Omental fat pad (tissue), 4 donors: ENCODE results near the gene NDUFS8. TPM values are rescaled to one million over a fixed set of nuclear protein-coding genes. Genes with fewer than 3 reads are reported as not detected.

Experiments
- ATAC-seq: fragments of 150-250 bp; one replicate; pipeline ENCODE4 v1.9.1; 2016; ENCODE audit warnings: mild to moderate bottlenecking, moderate library complexity; ENCODE audit not compliant: low FRiP score
- DNase-seq: peaks from one replicate; pipeline ENCODE4 v3.0.0-alpha.2; 2019; ENCODE audit warnings: low spot score
- total RNA-seq, 4 donors: library from RNA; depleted of rRNA; stranded (reverse); fragments of >200 nt; gene quantifications; one replicate each; pipeline ENCODE4 v1.1.0, GENCODE V29; 2016
- TF ChIP-seq, protein P1 (sequence below), 3 donors: fragments of 450-650 bp; IDR thresholded peaks; one replicate each; pipeline ENCODE4 v1.5.1; 2016 to 2017; ENCODE audit warnings: antibody characterized with exemption in 3 of 3, mild to moderate bottlenecking in 3 of 3, moderate library complexity in 2 of 3

The NDUFS8 gene
- total RNA-seq, 4 donors from 2014 or later, result 91.1 to 155 (median 128) TPM

DNA sequence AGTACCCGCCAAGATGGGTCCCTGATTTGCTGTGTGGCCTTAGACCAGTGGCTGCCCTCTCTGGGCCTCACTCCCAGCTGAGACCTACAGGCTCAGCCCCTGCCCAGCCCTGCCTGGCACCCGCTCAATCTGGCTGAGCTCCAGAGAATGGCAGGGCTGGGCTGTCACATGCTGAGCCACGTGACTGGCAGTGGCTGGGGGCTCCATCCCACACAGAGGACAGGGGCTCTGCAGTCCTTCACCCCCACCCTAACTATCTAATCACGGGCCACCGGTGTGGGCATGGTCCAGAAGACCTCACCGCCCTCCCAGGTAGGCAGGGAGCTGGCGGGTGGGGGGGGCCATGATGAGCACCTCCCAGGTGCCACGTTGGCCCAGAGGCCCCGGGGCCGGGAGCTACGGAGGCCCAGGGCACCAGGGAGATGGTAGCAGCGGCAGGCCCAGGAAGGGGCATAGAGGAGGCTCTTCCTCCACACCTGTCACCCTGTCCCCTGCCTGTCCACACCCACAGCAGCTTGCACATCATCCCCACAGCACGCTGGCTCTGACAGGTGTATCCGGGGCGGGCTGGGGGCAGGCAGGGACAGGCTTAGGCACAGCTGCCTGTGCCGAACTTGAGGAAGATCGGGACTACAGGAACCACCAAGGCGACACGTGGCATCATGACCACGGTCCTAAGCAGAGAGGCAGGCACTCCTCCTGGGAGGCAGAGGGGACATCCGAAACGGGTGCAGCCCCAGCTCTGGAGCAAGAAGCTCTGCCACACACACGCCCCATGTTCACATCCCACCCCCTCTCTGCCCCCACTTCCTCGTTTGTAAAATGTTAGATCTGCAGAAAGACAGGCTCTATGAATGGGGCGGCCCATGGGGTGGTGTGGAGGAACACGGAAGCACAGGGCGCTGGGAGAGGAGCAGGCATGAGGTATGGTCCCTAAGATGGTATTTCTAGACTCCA is 21.8 kb upstream of the NDUFS8 start:
- no peak for DNase-seq
- TF ChIP-seq, protein P1, sequence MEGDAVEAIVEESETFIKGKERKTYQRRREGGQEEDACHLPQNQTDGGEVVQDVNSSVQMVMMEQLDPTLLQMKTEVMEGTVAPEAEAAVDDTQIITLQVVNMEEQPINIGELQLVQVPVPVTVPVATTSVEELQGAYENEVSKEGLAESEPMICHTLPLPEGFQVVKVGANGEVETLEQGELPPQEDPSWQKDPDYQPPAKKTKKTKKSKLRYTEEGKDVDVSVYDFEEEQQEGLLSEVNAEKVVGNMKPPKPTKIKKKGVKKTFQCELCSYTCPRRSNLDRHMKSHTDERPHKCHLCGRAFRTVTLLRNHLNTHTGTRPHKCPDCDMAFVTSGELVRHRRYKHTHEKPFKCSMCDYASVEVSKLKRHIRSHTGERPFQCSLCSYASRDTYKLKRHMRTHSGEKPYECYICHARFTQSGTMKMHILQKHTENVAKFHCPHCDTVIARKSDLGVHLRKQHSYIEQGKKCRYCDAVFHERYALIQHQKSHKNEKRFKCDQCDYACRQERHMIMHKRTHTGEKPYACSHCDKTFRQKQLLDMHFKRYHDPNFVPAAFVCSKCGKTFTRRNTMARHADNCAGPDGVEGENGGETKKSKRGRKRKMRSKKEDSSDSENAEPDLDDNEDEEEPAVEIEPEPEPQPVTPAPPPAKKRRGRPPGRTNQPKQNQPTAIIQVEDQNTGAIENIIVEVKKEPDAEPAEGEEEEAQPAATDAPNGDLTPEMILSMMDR (IDR thresholded peaks at IDR 0.05), result no peak
- ATAC-seq, result no peak

DNA sequence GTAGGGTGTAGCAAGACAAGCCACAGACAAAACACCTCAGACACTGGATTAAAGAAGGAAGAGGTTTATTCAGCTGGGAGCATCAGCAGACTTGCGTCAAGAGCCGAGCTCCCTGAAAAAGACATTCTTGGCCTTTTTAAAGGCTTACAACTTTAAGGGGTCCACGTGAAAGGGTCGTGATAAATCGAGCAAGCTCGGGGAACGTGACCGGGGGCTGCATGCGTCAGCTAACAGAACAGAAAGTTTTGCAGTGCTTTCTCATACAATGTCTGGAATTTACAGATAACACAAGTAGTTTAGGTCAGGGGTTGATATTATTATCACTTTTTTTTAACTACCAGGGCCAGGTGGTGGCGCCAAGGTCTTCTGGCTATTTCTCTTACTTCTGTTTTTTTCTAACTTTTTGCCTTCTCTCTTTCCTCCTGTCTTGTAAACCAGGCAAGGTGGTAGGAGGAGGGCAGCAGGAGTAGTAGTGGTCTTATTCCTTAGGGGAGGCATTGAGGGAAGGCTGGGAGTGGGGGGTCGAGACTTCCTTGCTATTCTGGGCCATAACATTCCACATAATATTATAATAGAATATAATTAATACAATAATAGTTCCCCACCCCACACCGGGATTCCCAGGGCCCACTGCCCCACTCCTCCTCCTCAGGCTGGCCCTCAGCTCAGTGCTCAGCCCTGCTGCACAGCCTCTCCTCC is 20.9 kb upstream of the NDUFS8 start:
- ATAC-seq (no peak), DNase-seq (no peak)
- TF ChIP-seq, protein P1 (IDR thresholded peaks at IDR 0.05), result no peak

DNA sequence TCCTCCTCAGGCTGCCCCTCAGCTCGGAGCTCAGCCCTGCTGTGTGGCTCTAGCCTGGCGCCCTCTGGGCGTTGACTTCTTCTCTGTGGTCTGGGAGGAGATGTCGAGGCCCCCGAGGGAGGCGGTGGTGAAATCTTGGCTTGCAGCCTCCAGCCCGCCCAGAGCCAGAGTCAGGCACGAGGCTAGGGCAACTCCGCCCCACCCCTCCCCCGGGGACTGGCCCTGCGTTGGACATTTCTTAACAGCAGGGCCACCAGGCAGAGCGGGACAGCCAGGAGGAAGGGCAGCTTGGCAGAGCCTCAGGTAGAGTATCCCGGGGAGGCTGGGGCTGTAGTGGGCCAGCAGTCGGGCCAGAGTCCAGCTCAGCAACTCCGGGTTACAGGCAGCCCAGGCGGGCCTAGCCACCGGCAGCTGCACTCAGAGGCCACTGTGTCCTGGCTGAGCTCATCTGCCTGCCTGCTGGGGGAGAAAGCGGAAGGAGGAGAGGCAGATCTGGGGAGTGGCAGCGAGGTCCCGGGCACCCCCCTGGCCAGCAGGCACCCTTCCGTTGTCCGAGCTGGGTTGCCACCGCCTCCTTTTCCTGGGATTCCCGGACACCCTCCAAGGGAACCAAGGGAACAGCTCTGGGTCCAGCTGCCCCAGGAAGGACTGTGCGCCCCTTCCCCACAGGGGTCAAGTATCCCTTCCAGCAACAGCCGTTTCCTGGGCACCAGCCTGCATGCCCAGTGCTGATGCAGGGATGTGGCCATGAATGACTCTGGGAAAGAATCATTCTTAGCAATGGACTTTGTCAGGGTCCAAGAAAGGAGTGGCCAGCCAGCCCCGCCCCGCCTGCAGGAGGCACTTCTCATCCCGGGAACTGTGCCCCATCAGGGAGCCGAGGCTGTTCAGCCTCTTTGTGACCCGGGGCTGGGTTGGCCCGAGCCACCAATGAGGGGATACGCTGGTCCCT is 20.1 kb upstream of the NDUFS8 start, which contains the start of gene ALDH3B1:
Gene ALDH3B1, plus strand, starts transcription at position 238 of the 952 bp plus-strand sequence. CDS start 4,971 bp downstream, outside the sequence.
- ATAC-seq (peak; percentile 62), DNase-seq (peak; percentile 76)
- TF ChIP-seq, protein P1 (IDR thresholded peaks at IDR 0.05), result no peak

DNA sequence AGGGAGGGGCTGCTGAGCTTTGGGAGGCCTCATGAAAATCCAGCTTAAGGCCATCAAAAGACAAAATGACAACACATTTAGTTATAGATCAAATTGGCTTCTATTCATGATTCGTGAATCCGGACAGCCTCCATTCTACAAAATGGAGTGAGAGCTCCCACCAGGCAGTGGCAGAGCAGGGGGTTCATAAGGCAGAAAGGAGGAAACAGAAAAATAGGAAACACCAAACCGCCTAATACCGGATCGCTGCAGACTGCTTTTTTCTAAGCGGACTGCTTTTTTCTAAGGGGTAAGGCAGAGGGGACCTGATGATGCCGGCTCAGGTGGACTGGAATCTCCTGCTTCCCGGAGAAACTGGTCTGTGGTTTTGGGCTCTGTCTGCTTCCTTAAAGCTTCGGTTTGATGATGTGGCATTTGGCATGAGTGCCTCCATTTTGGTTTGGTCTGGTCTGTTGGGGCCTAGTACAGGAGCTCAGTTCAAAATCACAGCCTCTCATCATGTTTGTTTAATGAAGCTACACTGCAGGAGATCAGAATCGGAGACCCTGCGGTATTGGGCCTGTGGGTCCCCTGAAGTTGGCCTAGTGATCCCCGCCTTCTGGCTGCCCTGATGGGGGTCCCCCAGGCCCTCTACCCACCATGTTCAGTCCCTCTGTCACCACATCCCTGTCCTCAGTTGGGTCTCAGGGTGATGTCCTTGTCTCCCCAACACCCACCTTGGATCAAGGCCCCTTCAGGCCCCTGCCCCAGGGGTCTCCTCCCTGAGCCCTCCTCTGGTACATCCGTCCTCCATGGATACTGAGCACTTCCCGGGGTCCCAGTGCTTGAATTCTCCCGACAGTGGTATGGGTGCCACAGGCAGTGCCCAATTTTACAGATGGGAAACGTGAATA is 19.2 kb upstream of the NDUFS8 start:
- DNase-seq, result no peak
- TF ChIP-seq, protein P1 (IDR thresholded peaks at IDR 0.05), result no peak
- ATAC-seq, result no peak

DNA sequence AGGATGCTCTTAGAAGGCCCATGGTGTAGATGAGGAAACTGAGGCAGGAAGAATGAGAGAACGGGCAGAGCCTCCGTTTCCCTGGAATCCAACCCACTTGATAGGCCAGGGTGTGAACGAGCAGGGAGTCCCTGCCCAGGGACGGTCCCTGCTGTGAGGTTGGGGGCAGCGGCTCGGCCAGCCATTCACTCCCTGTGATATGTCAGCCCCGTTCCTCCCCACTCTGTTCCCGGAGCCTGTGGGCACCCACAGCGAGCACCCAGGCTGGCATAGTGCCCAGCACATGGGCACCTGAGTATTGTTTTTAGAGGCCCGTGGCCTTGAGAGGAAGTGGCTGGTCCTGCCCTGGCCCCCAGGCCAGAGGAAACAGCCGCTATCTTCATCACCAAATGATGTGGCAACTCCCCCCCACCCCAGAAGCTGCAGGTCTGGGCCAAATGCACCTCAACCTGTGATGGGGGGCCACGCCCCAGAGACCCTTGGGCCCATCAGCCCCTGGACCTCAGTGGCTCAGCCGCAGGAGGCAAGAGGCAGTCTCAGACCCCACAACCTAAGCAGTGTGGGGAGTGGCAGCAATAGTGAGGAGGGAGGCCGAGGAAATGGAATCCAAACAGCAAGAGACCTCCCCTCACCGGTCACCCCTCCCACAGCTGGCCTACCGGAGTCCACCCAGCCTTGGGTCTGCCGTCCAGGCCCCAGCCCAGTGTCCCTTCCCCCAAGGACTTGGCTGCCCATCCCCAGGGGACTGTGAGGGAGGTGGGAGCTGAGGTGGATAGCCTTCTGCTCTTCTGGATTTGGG is 18.2 kb upstream of the NDUFS8 start:
- DNase-seq (no peak), ATAC-seq (no peak)
- TF ChIP-seq, protein P1 (IDR thresholded peaks at IDR 0.05), result no peak
